Suprapubic skin (tissue), 3 donors: ENCODE measurements around the gene ATG9A.

Source experiments
- EP300 ChIP-seq: sonication (generic); formaldehyde crosslinking; IDR thresholded peaks from one replicate; pipeline ENCODE4 v1.6.1; 2017; ENCODE audit warnings: antibody characterized with exemption
- TF ChIP-seq, protein P1 (sequence below), 2 donors: fragments of 200-600 bp in 1 of 2; fragments of 450-650 bp in 1 of 2; sonication (generic) in 1 of 2; IDR thresholded peaks; one replicate each; pipeline ENCODE4 v1.5.1; 2016 to 2019; ENCODE audit warnings: antibody characterized with exemption in 2 of 2, mild to moderate bottlenecking in 1 of 2, moderate library complexity in 1 of 2

DNA sequence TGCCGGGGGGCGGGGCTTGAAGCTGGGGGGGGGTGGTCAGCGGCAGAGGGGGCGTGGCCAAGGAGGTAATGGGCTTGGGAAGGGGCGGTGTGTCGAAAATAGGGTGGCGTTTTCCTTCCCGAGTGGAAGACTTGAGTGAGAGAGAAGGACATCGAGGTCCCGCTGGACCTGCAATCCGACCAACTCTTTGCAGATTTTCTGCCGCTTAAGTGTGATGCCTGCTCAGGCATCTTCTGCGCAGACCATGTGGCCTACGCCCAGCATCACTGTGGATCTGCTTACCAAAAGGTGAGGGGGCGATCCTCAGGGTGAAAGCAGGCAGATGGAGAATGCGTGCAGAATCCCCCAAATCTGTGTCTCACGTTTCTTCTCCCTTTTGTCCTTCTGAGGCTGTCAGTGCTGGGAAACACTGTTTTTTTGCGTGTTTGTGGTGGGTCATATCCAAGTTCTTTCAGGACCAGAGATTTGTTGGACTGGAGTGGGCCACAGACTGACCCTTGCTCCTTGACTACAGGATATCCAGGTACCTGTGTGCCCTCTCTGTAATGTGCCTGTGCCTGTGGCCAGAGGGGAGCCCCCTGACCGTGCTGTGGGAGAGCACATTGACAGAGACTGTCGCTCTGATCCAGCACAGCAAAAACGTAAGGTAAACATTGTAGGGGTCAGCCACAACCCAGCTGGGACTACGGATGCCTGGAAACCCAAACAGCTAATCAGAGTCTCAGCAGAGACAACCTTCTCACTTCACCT lies 22.1 kb downstream of the ATG9A start:
- TF ChIP-seq, protein P1, sequence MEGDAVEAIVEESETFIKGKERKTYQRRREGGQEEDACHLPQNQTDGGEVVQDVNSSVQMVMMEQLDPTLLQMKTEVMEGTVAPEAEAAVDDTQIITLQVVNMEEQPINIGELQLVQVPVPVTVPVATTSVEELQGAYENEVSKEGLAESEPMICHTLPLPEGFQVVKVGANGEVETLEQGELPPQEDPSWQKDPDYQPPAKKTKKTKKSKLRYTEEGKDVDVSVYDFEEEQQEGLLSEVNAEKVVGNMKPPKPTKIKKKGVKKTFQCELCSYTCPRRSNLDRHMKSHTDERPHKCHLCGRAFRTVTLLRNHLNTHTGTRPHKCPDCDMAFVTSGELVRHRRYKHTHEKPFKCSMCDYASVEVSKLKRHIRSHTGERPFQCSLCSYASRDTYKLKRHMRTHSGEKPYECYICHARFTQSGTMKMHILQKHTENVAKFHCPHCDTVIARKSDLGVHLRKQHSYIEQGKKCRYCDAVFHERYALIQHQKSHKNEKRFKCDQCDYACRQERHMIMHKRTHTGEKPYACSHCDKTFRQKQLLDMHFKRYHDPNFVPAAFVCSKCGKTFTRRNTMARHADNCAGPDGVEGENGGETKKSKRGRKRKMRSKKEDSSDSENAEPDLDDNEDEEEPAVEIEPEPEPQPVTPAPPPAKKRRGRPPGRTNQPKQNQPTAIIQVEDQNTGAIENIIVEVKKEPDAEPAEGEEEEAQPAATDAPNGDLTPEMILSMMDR (IDR thresholded peaks at IDR 0.05), result no peak
- no peak for TF ChIP-seq EP300
